HG02588 (cell line): ENCODE data around the gene RBP5.

Experiments
- ATAC-seq: cut with Tn5 transposase; IDR thresholded peaks from one replicate; pipeline ENCODE4 v1.9.1; 2021; ENCODE audit warnings: mild to moderate bottlenecking, moderate library complexity; ENCODE audit not compliant: unreplicated experiment

RBP5 gene

GRCh38 chr12:7146228-7146627, 17.5 kb upstream of the RBP5 start:
- ATAC-seq: no peak

- ATAC-seq: no peak
Observed at GRCh38 chr12:7145671-7146070, 17.0 kb upstream of the RBP5 start.

- no peak for ATAC-seq
Observed at GRCh38 chr12:7144414-7145120, 15.9 kb upstream of the RBP5 start.

GRCh38 chr12:7143564-7143963, 14.9 kb upstream of the RBP5 start:
- no peak for ATAC-seq

- ATAC-seq: no peak
Observed at GRCh38 chr12:7142809-7143465, 14.2 kb upstream of the RBP5 start.

GRCh38 chr12:7142056-7142644, 13.5 kb upstream of the RBP5 start:
- no peak for ATAC-seq

GRCh38 chr12:7141351-7142005, 12.8 kb upstream of the RBP5 start:
- no peak for ATAC-seq

- ATAC-seq: no peak
Observed at GRCh38 chr12:7139200-7139599, 10.5 kb upstream of the RBP5 start.

GRCh38 chr12:7137908-7138307, 9.2 kb upstream of the RBP5 start:
- no peak for ATAC-seq

GRCh38 chr12:7136676-7137075, 8.0 kb upstream of the RBP5 start:
- no peak for ATAC-seq

- no peak for ATAC-seq
Observed at GRCh38 chr12:7136071-7136470, 7.4 kb upstream of the RBP5 start.

GRCh38 chr12:7134396-7135166, 5.9 kb upstream of the RBP5 start:
- no peak for ATAC-seq

GRCh38 chr12:7131502-7131866, 2.8 kb upstream of the RBP5 start:
- ATAC-seq: no peak

- no peak for ATAC-seq
Observed at GRCh38 chr12:7130701-7131501, 2.2 kb upstream of the RBP5 start.

GRCh38 chr12:7129872-7130691, 1.4 kb upstream of the RBP5 start, which contains the start of gene CLSTN3:
Gene CLSTN3, plus strand, starts transcription at chr12:7130371. Its CDS starts 278 bp downstream, at chr12:7130649.
- peak; percentile 65 for ATAC-seq

GRCh38 chr12:7129287-7129871, 690 bp upstream of the RBP5 start:
- ATAC-seq: no peak

- no peak for ATAC-seq
Observed at GRCh38 chr12:7127916-7128626, 618 bp downstream of the RBP5 start.

GRCh38 chr12:7125632-7126227, 3.0 kb downstream of the RBP5 start:
- ATAC-seq: no peak
